GM12892 (cell line): ENCODE results near the gene ABCC2.

Experiments used
- DNase-seq: peaks from one replicate; pipeline ENCODE4 v3.0.0; 2011; ENCODE audit not compliant: insufficient read length
- FAIRE-seq: peaks from 2 replicates; lab custom pipeline; 2011; peaks lifted over from hg19 to GRCh38; lab: Jason Lieb, UNC
- POLR2A ChIP-seq: IDR thresholded peaks from 2 replicates; pipeline ENCODE4 v1.6.1; 2011; ENCODE audit warnings: low read depth, low read length, control low read depth
- POLR2AphosphoS5 ChIP-seq: IDR thresholded peaks from 2 replicates; pipeline ENCODE4 v1.6.1; 2011; ENCODE audit warnings: low read depth, low read length, control low read depth
- TAF1 ChIP-seq: IDR thresholded peaks from 2 replicates; pipeline ENCODE4 v1.6.1; 2011; ENCODE audit warnings: low read depth, mild to moderate bottlenecking, control low read depth, low read length, borderline replicate concordance

The ABCC2 gene

GRCh38 chr10:99793819-99794218 is 11.4 kb downstream of the ABCC2 start:
- no peak for FAIRE-seq
- no peak for DNase-seq
- TF ChIP-seq POLR2A (no peak), TAF1 (no peak), POLR2AphosphoS5 (no peak)

GRCh38 chr10:99796928-99797327 is 14.5 kb downstream of the ABCC2 start:
- FAIRE-seq = no peak
- no peak for DNase-seq
- no peak for TF ChIP-seq POLR2A
- TF ChIP-seq POLR2AphosphoS5 = no peak
- TF ChIP-seq TAF1 = no peak

GRCh38 chr10:99798031-99798430 is 15.6 kb downstream of the ABCC2 start:
- no peak for FAIRE-seq
- no peak for TF ChIP-seq TAF1
- no peak for TF ChIP-seq POLR2AphosphoS5
- TF ChIP-seq POLR2A = no peak
- DNase-seq = no peak

- DNase-seq (no peak), FAIRE-seq (no peak)
- no peak for TF ChIP-seq POLR2A
- TF ChIP-seq POLR2AphosphoS5 = no peak
- no peak for TF ChIP-seq TAF1
These were observed 16.5 kb downstream of the ABCC2 start for GRCh38 chr10:99798920-99799319.

- DNase-seq (no peak), FAIRE-seq (no peak)
- TF ChIP-seq TAF1 (no peak), POLR2A (no peak), POLR2AphosphoS5 (no peak)
These were observed 17.2 kb downstream of the ABCC2 start for GRCh38 chr10:99799613-99800012.

- TF ChIP-seq POLR2AphosphoS5 = no peak
- TF ChIP-seq TAF1 = no peak
- TF ChIP-seq POLR2A = no peak
- no peak for FAIRE-seq
- DNase-seq = no peak
These were observed 22.0 kb downstream of the ABCC2 start for GRCh38 chr10:99804471-99804870.

GRCh38 chr10:99805190-99805589 is 22.8 kb downstream of the ABCC2 start:
- TF ChIP-seq POLR2AphosphoS5 (no peak), TAF1 (no peak), POLR2A (no peak)
- DNase-seq (no peak), FAIRE-seq (no peak)

- DNase-seq (no peak), FAIRE-seq (no peak)
- TF ChIP-seq TAF1 (no peak), POLR2AphosphoS5 (no peak), POLR2A (no peak)
These were observed 23.7 kb downstream of the ABCC2 start for GRCh38 chr10:99806091-99806490.

- no peak for TF ChIP-seq POLR2A
- TF ChIP-seq POLR2AphosphoS5 = no peak
- FAIRE-seq (no peak), DNase-seq (no peak)
These were observed 25.3 kb downstream of the ABCC2 start for GRCh38 chr10:99807786-99808185.

- DNase-seq = no peak
- FAIRE-seq = no peak
- TF ChIP-seq TAF1 = no peak
- no peak for TF ChIP-seq POLR2A
- TF ChIP-seq POLR2AphosphoS5 = no peak
These were observed 25.8 kb downstream of the ABCC2 start for GRCh38 chr10:99808270-99808669.

GRCh38 chr10:99809481-99809880 is 27.0 kb downstream of the ABCC2 start:
- FAIRE-seq = no peak

GRCh38 chr10:99809931-99810615 is 27.6 kb downstream of the ABCC2 start:
- no peak for DNase-seq
- no peak for FAIRE-seq
- no peak for TF ChIP-seq POLR2A
- TF ChIP-seq POLR2AphosphoS5 = no peak
- TF ChIP-seq TAF1 = no peak

More at GRCh38 chr10:99809481-99809880, 27.0 kb downstream of the ABCC2 start:
- TF ChIP-seq POLR2A (no peak), TAF1 (no peak), POLR2AphosphoS5 (no peak)
- DNase-seq = no peak

- TF ChIP-seq POLR2A (no peak), TAF1 (no peak), POLR2AphosphoS5 (no peak)
- no peak for DNase-seq
- no peak for FAIRE-seq
These were observed 29.7 kb downstream of the ABCC2 start for GRCh38 chr10:99812177-99812576.
